Amygdala (tissue), 56 donors: ENCODE results near the gene SDC1.

Source experiments
- DNase-seq, 56 donors: peaks; one replicate each; lab custom pipeline; 2025; lab: John Stamatoyannopoulos, UW

SDC1 gene

DNA sequence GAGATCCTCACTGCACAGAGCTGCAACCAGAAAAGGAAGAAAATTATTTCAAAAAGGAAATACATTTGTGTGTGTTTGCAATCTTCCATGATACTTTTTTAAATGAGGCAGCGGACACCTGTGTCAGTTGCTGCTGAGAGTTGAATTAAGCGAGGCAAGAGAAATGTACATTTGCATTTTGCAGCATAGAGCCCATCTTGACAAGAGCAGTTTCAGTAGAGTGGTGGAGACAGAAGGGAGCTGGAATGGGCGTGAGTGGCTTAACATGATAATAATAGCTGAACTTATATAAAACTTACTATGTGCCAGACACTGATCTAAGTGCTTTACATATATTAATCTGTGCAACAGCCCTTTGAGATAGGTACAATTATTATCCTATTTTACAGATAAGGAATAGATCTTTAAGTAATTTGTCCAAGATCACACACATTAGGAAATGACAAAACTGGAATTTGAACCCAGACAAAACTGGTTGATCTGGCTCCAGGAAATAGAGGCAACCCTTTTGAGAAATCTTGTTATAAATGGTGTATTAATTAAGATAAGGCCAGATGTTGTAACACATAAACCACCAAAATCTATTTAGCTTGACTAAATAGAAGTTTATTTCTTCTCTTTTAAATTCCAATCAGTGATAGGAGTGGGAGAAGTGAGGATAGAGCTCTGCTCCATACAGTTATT lies 68.7 kb downstream of the SDC1 start:
- DNase-seq, result no peak

GRCh38 chr2:20153131-20153851 lies 71.6 kb downstream of the SDC1 start:
- no peak for DNase-seq

DNA sequence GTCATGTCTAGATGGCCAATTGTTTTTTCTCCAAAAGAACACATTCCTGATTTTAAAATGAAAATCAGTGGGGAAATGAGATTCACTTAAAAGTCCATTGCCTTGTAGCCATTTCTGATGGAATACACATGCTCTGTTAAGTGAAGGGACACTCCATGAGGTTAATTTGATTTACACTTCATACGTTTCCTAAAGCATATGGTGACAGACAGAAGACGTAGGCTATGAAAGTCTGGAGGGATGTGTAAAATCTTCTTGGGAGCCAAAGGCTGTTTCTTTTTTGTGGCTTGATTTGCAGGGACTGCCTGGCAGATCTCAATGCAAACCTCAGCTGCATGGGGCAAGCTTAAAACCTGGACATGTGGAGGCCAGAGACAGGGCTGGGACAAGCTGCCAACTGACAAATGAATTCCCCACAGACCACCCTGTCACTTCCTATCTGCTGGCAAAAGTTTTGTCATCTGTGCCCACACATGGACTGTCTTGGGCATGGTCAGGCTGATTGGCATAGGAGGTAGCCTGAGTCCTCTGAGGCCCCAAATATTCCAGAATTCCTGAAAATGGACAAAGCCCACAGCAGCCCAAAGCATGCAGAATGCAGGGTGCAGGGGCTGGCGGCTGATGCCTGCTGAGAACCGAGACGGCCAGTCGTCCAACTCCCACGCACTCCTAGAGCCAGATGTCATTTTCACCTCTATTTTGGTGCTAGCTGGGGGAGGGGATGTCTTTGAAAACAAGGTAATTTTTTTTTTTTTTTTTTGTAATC lies 73.9 kb downstream of the SDC1 start:
- DNase-seq, result no peak
